Ovary (tissue), 9 donors: ENCODE results near the gene SLC4A2. TPM values are rescaled to one million over a fixed set of nuclear protein-coding genes. Genes with fewer than 3 reads are reported as not detected.
A peak's percentile ranks its signal among the peaks of the same experiment; 100 is the strongest.

Experiments
- DNase-seq, 5 donors: peaks; one replicate each; pipeline ENCODE4 v3.0.0-alpha.2; 2019 to 2020
- H3K27ac ChIP-seq, 2 donors: fragments of 200-600 bp; one replicate each; pipeline versions ENCODE4 v1.5.1 to v1.8.0; 2019 to 2022
- H3K27me3 ChIP-seq: fragments of 200-600 bp; one replicate; pipeline ENCODE4 v1.8.0; 2022
- H3K36me3 ChIP-seq: fragments of 200-600 bp; sonication (generic); one replicate; pipeline ENCODE4 v1.5.1; 2019
- H3K4me1 ChIP-seq: one replicate; pipeline ENCODE4 v1.8.1; 2013; ENCODE audit warnings: mild to moderate bottlenecking, moderate library complexity; ENCODE audit not compliant: insufficient read depth
- H3K4me3 ChIP-seq: fragments of 200-600 bp; sonication (generic); one replicate; pipeline ENCODE4 v1.5.1; 2017
- H3K9me3 ChIP-seq, 2 donors: fragments of 200-600 bp in 1 of 2; sonication (generic) in 1 of 2; one replicate each; pipeline versions ENCODE4 v1.5.1 to v1.8.1; 2013 to 2019; ENCODE audit warnings: mild to moderate bottlenecking in 1 of 2, moderate library complexity in 1 of 2
- EP300 ChIP-seq: sonication (generic); formaldehyde crosslinking; IDR thresholded peaks from one replicate; pipeline ENCODE4 v1.6.1; 2017; ENCODE audit warnings: antibody characterized with exemption
- POLR2A ChIP-seq: fragments of 450-650 bp; IDR thresholded peaks from one replicate; pipeline ENCODE4 v1.6.1; 2017; ENCODE audit warnings: antibody characterized with exemption, mild to moderate bottlenecking, moderate library complexity
- WGBS, 3 donors: extraction: QIAGEN DNeasy Blood & Tissue Kit in 1 of 3; methylation state at CpG; one replicate each; pipeline versions ENCODE4 v1.1.5 to v1.1.7; 2013 to 2017; 5-methylcytosine and 5-hydroxymethylcytosine counted together
- intact Hi-C, 4 donors: fragments of 100-400 bp; cut with DNase I; formaldehyde crosslinking; loops; one replicate each; pipeline versions ENCODE4 v1.11.0 to v1.15.1; 2022 to 2023
- polyA plus RNA-seq, 2 donors: library from polyadenylated mRNA; stranded (reverse); fragments of 200-250 nt in 1 of 2; fragments of 350-450 nt in 1 of 2; fragmentation: Illumina TruSeq in 1 of 2; extraction: RNeasy Lipid Tissue Mini Kit (QIAGEN cat#74804) in 1 of 2; gene quantifications; one replicate each; pipeline ENCODE4 v1.2.3, GENCODE V29; 2013 to 2014
- total RNA-seq, 7 donors: library from RNA; depleted of rRNA in 2 of 7; stranded (reverse); fragments of >200 nt in 2 of 7; fragmentation: NEBNext Ultra II Directional in 3 of 7; extraction: Animal tissue kit (Norgen Biotek cat#: 25700) in 3 of 7; gene quantifications; one replicate each; pipeline versions ENCODE4 v1.1.0 to v1.2.4, GENCODE V29; 2016 to 2023
- TF ChIP-seq, protein P1 (sequence below), 3 donors: fragments of 450-650 bp in 2 of 3; fragments of 200-600 bp in 1 of 3; IDR thresholded peaks; one replicate each; pipeline versions ENCODE4 v1.5.1 to v1.8.0; 2016 to 2022; ENCODE audit warnings: antibody characterized with exemption in 3 of 3, mild to moderate bottlenecking in 1 of 3
- donor health status: DM: no; HTN: no; CAD: no; lungs with moderate emphysema.
- donor health status: DM: no; HTN: no; CAD: no.
- donor health status: Bipolar disorder and iron deficiency.
- donor health status: DM: yes; HTN: yes; CAD: no.
- donor health status: DM: no; HTN: no; CAD: no.
- donor health status: DM: yes; HTN: yes; CAD: no.

The SLC4A2 gene
- total and polyA plus RNA-seq, 9 donors = 10.5 to 127 (median 94.3) TPM

DNA sequence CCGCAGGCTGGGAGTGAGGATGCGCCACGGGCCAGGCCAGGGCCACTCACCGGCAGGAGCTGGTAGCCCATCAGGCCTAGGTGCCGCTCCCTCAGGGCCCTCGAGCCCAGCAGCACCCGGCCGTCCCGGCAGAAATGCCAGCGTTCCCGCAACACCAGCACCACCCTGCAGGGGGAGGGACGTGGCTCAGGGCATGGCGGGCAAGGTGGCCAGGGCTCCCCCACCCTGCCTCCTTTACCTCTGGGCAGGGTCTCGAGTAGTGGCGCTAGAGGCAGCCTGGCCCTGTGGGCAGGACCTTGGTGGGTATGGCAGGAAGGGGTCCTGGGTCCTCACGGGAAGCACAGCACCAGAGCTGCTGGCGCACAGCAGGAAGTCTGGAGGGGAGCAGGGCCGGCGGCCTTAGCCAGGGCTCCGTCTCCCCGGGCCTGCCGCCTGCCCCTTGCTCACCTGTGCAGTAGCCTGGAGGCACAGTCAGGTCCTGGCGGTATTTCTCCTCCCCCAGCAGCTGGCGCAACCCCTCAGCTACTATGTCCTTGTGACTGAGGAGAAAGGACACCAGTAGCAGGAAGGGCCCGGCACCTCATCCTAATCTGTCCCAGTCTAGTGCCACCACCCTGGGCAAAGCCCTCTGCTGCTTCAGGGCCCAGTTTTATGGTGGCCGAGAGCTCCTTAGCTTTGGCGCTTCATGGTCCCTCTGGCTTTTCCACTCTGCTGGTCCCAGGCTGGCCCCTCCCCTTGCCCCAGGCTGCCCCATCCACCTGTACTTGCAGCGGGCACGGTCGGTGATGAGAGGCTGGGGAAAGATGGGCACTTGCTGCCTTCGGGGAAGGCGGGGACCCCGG is 17.7 kb downstream of the SLC4A2 start:
- Histone ChIP-seq H3K27ac (no peak overlapping the region), H3K36me3 (no peaks in the 10 kb centered on the region), H3K4me1 (peaks cover 15% of the 10 kb centered on the region), H3K27me3 (no peaks in the 10 kb centered on the region), H3K9me3 (no peaks in the 10 kb centered on the region), H3K4me3 (no peak overlapping the region)
- TF ChIP-seq, protein P1, sequence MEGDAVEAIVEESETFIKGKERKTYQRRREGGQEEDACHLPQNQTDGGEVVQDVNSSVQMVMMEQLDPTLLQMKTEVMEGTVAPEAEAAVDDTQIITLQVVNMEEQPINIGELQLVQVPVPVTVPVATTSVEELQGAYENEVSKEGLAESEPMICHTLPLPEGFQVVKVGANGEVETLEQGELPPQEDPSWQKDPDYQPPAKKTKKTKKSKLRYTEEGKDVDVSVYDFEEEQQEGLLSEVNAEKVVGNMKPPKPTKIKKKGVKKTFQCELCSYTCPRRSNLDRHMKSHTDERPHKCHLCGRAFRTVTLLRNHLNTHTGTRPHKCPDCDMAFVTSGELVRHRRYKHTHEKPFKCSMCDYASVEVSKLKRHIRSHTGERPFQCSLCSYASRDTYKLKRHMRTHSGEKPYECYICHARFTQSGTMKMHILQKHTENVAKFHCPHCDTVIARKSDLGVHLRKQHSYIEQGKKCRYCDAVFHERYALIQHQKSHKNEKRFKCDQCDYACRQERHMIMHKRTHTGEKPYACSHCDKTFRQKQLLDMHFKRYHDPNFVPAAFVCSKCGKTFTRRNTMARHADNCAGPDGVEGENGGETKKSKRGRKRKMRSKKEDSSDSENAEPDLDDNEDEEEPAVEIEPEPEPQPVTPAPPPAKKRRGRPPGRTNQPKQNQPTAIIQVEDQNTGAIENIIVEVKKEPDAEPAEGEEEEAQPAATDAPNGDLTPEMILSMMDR (IDR thresholded peaks at IDR 0.05) = no peak
- no peak for TF ChIP-seq EP300
- TF ChIP-seq POLR2A = no peak
- DNase-seq = peak in 4 of 5 donors; percentile 22 to 39 (median 35)
- 68 to 76% (median 71%) methylated on average over 30 to 33 of the region's 33 CpGs for WGBS, 3 donors
- intact Hi-C loops = no loop called here

DNA sequence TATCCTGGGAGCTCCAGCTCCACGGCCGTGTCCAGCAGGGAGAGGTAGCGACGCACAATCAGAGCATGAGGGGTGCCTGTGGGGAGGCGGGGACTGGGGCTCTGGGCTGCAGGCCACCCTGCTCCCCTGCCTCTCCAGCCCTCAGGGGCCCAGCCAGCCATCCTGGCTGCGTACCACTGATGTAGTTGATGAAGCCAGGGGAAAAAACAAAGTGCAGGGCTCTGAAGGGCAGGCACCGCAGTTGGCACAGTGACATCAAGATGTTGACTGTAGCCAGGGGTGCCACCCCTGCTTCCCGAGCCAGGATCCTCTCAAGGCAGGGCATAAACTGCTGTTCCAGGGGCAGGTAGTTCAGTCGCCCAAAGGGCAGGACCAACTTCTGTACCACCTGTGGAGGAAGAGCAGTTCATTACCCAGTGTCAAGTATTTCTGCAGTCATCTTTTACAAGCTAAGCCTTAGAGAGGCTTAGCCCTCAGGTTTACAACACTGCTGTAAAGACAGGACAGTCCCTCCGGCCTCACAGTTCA is 18.4 kb downstream of the SLC4A2 start:
- WGBS, 3 donors = 73 to 75% (median 74%) methylated on average over 10 of the region's 10 CpGs
- Histone ChIP-seq H3K4me1 (peaks cover 22% of the 10 kb centered on the region), H3K27ac (no peak overlapping the region), H3K27me3 (no peaks in the 10 kb centered on the region), H3K36me3 (no peaks in the 10 kb centered on the region), H3K9me3 (no peaks in the 10 kb centered on the region), H3K4me3 (no peak overlapping the region)
- TF ChIP-seq POLR2A (no peak), EP300 (no peak)
- TF ChIP-seq, protein P1 (IDR thresholded peaks at IDR 0.05) = no peak
- DNase-seq = peak in 1 of 5 donors; percentile 19
- intact Hi-C loops = no loop called here

DNA sequence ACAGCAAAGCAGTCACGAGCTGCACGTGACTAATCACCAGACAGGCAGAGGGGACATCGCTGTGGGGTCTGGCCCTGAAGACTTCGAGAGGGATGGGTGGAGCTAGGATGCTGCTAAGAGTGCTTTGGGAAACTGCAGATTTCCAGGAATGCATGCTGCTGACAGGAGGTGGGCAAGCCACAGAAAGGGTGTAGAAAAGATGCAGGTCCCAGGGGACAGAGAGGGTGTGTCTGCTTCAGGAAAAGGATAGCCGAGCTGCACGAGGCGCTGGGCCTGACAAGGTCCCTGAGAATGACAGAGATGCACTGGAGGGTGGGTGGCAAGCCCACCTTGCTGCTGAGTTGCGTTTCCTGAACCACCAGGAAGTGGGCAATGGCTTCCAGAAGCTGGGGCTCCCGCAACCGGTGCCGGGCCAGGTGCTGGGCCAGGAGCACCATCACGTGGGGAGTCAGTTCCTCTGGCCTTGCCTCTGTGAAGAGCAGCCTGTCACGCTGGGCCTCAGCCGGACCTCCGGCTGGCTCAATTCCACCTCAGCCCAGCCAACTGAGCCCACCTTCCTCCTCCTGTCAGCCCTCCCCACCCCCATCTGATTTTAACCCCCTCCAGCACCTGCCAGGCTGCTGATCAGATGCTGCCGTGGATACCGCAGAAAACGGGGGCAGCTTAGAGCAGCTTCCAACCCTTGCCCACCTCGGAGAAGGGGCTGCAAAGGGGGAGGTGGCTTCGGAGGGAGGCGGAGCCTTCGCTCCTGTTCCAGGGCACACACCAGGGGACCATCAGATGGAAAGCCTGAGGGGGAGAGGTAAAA is 19.0 kb downstream of the SLC4A2 start:
- no peak overlapping the region for H3K4me3 ChIP-seq
- no peak overlapping the region for H3K27ac ChIP-seq
- no peak for TF ChIP-seq POLR2A
- intact Hi-C loops = no loop called here
- peaks cover 22% of the 10 kb centered on the region for H3K4me1 ChIP-seq
- 29 to 34% (median 32%) methylated on average over 22 of the region's 22 CpGs for WGBS, 3 donors
- DNase-seq = peak in 4 of 5 donors; percentile 21 to 40 (median 28)
- no peaks in the 10 kb centered on the region for H3K36me3 ChIP-seq
- H3K27me3 ChIP-seq = no peaks in the 10 kb centered on the region
- no peaks in the 10 kb centered on the region for H3K9me3 ChIP-seq

DNA sequence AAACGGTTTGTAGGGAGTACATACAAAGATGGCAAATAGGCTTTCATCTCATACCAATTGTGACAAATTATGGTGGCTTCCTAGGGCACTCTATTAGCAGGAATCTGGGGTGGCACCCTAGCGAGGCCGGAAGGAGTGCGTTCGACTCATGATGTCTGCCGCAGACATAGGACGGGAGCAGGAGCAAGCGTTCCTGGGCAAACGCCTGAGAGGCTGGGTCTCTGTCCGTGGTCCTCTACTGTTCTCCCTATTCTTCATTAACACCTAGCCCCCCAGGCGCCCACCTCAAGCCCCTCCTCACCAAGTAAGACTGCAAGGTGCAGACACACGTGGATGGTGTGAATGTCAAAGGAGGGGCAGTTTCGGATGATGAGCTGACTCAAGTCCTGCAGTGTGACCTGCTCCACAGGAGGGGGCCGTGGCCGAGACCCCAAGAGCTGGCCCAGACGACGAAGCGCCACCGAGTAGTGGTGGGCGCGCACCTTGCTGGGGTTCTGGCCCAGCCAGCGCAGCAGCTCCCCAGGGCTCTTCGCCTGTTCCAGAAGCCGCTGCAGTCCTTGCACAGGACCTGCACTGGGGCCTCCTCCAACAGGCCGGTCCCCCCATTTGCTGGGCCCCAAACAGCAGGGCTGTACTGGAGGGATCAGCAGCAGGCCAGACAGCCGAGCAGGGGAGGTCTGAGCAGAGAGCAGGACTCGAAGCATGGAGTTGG is 20.0 kb downstream of the SLC4A2 start:
- Histone ChIP-seq H3K27me3 (no peaks in the 10 kb centered on the region), H3K4me3 (peak overlapping the region; percentile 78), H3K36me3 (no peaks in the 10 kb centered on the region), H3K9me3 (no peaks in the 10 kb centered on the region), H3K27ac (no peak overlapping the region), H3K4me1 (peaks cover 25% of the 10 kb centered on the region)
- DNase-seq = peak in 4 of 5 donors; percentile 17 to 42 (median 30)
- TF ChIP-seq, protein P1 (IDR thresholded peaks at IDR 0.05) = no peak
- TF ChIP-seq POLR2A = no peak
- no peak for TF ChIP-seq EP300
- intact Hi-C loops = no loop called here
- 63 to 72% (median 63%) methylated on average over 27 of the region's 27 CpGs for WGBS, 3 donors
